Neural progenitor cell (in vitro differentiated cells): Measurements from ENCODE around the gene PFDN1.

Source experiments
- CTCF ChIP-seq: fragments of 200-600 bp; sonication (generic); IDR thresholded peaks from 2 replicates; pipeline ENCODE4 v1.5.1; 2017; ENCODE audit warnings: antibody characterized with exemption, mild to moderate bottlenecking
- EZH2 ChIP-seq: fragments of 200-600 bp; sonication (generic); IDR thresholded peaks from 2 replicates; pipeline ENCODE4 v1.6.1; 2017; ENCODE audit warnings: antibody characterized with exemption, mild to moderate bottlenecking, moderate library complexity
- EZH2phosphoT487 ChIP-seq: fragments of 200-600 bp; sonication (generic); IDR thresholded peaks from 2 replicates; pipeline ENCODE4 v1.6.1; 2017; ENCODE audit warnings: antibody characterized with exemption

- TF ChIP-seq EZH2phosphoT487: no peak
- TF ChIP-seq EZH2: no peak
- TF ChIP-seq CTCF: no peak
These were observed 94.8 kb downstream of the PFDN1 start for GRCh38 chr5:140208065-140208464.
